GM06990 (cell line): ENCODE results near the gene TP53RK.

Experiments
- DNase-seq: peaks from one replicate; pipeline ENCODE4 v3.0.0-alpha.2; 2011; ENCODE audit not compliant: insufficient read length; ENCODE audit errors: extremely low read depth
- H3K27me3 ChIP-seq: replicated peaks from 2 replicates; pipeline ENCODE4 v1.6.0; 2011; ENCODE audit warnings: low read length; ENCODE audit not compliant: control insufficient read depth, insufficient read depth
- H3K36me3 ChIP-seq: 2 replicates; pipeline ENCODE4 v1.5.1; 2011; ENCODE audit warnings: low read length; ENCODE audit not compliant: control insufficient read depth, insufficient read depth
- H3K4me3 ChIP-seq: replicated peaks from 2 replicates; pipeline ENCODE4 v1.5.1; 2011; ENCODE audit warnings: low read depth, mild to moderate bottlenecking, control low read depth, low read length
- TF ChIP-seq, protein P1 (sequence below): IDR thresholded peaks from 2 replicates; pipeline ENCODE4 v1.5.1; 2011; ENCODE audit warnings: low read length, control low read depth, mild to moderate bottlenecking, inconsistent platforms; ENCODE audit not compliant: insufficient read depth, poor library complexity, severe bottlenecking

Gene TP53RK

DNA sequence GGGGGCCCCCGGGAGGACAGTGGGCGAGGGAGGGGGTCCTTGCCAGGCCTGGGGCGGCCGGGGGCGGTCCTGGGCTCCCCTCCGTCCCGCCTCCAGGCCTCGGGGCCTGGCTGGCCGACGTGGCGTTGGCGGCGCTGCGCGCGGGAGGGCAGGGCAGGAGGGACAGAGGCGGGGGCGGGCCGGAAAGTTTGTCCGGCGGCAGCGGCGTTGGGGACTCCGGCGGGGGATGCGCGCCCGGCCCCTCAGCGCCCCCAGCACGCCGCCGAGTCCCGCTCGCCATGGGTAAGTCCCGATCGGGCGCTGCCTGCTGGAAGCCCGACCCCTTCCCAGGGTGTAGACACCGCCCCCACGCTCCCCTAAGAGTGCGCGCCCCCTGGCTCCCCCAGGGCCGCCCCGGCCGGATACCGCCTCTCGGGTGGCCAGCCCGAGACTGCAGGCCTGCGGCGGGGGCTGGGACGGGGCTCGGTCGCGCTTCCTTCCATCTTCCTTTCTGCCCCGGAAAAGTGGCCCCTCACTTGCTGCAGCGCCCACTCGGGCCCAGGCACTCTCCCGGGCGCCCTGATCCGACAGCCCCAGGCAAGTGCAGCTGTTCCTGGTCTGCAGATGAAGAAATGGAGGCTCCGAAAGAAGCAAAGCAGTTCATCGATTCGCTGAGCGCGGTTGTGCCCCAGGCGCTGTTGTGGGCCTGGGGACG is 20.4 kb upstream of the TP53RK start, which contains the start of gene SLC2A10:
Gene SLC2A10 (plus strand): TSS at position 191 of the 694 bp plus-strand sequence. CDS start 88 bp downstream, at position 279.
- no peak for DNase-seq
- Histone ChIP-seq H3K27me3 (peaks cover 2% of the 10 kb centered on the region; the same call in 1 of the 2 replicates), H3K36me3 (no peaks in the 10 kb centered on the region), H3K4me3 (no peak within 1 kb of the TSS)
- TF ChIP-seq, protein P1, sequence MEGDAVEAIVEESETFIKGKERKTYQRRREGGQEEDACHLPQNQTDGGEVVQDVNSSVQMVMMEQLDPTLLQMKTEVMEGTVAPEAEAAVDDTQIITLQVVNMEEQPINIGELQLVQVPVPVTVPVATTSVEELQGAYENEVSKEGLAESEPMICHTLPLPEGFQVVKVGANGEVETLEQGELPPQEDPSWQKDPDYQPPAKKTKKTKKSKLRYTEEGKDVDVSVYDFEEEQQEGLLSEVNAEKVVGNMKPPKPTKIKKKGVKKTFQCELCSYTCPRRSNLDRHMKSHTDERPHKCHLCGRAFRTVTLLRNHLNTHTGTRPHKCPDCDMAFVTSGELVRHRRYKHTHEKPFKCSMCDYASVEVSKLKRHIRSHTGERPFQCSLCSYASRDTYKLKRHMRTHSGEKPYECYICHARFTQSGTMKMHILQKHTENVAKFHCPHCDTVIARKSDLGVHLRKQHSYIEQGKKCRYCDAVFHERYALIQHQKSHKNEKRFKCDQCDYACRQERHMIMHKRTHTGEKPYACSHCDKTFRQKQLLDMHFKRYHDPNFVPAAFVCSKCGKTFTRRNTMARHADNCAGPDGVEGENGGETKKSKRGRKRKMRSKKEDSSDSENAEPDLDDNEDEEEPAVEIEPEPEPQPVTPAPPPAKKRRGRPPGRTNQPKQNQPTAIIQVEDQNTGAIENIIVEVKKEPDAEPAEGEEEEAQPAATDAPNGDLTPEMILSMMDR: no peak

DNA sequence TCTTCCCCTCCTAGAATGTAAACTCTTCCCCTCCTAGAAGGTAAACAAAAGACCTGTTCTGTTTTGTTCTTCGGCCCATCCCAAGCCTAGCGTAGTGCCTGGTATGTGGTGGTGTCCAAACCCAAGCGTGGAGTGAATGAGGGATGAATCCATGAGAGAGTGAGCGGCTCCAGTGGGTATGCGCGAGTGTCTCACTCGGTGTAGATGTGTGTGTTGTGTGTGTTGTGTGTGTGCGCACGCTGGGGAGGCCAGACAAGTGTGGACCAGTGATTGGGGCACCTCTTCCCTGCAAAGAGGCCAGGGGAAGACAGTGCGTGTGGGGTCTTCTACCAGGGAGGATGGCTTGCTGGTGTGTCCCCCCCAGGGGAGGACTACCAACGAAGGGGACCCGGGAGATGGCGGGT is 19.8 kb upstream of the TP53RK start:
- no peak for DNase-seq
- no peak overlapping the region for H3K4me3 ChIP-seq
- no peaks in the 10 kb centered on the region for H3K36me3 ChIP-seq
- H3K27me3 ChIP-seq: peaks cover 2% of the 10 kb centered on the region; the same call in 1 of the 2 replicates
- TF ChIP-seq, protein P1: no peak

DNA sequence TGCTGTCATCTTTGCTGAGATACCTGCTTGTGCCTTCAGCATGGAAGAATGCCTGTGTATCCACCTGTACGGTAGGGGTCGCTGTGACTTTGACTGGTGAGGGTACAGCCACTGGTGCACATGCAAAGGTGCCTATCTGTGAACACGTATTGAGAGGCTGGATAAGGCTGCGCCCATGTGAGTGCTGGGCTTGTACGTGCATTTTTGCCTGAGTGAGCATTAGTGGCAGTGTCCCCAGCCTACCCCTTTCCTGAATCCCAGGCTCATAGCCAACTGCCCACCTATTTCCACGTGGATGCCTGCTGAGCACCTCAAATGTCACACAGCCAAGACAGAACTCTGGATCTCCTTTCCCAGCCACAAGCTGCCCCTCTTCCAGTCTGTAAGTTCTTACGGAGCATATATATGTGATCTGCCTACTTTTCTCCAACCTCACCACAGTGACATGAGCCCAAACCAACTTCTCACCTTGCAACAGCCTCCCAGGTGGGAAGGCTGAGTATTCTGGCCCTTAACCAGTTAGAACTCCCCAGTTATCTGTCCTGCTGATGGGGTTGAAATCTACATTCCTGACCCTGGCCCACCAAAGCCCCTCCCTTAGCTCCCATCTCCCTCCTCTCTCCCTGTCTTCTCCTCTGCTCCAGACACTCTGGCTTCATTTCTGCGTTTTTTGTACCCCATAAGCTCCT is 19.1 kb upstream of the TP53RK start:
- H3K36me3 ChIP-seq: no peaks in the 10 kb centered on the region
- no peak for DNase-seq
- H3K27me3 ChIP-seq: peaks cover 2% of the 10 kb centered on the region; the same call in 1 of the 2 replicates
- TF ChIP-seq, protein P1: peak; percentile 11
- H3K4me3 ChIP-seq: no peak overlapping the region

DNA sequence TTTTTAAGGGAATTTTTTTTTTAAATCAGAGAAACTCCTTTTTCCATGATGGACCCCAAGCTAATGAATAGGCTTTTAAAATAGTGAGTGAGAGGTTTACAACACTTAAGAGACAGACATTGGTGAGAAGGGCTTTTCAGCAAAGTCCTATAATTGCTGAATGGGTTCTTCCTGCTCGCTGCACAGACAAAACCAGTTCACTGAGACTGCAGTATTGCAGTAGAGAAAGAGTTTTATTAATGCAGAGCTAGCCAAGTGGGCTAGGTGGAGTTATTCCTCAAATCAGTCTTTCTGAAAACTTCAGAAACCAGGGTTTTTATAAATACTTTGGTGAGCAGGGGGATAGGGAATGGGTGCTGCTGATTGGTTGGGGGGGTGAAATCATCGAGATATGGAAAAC is 17.0 kb upstream of the TP53RK start:
- DNase-seq: no peak
- H3K36me3 ChIP-seq: no peaks in the 10 kb centered on the region
- peaks cover 1% of the 10 kb centered on the region; the same call in 1 of the 2 replicates for H3K27me3 ChIP-seq
- TF ChIP-seq, protein P1: no peak
- no peak overlapping the region for H3K4me3 ChIP-seq

DNA sequence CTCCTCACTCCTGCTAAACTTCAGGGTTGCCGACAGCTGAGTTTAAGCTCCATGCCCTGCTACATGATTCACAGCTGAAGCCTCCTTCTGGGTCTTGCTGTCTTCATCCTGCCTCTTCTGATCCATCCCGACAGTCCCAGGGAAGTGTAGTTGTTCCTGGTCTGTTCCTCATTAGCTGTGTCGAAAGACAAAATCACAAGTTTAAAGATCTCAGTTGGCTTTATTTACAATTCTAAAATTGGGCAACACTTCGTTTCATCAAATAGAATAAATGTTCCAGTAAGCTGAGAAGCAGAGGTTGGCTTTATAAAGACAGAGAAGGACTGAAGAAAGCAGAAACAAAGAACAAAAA is 16.1 kb upstream of the TP53RK start:
- Histone ChIP-seq H3K36me3 (no peaks in the 10 kb centered on the region), H3K4me3 (no peak overlapping the region), H3K27me3 (no peaks in the 10 kb centered on the region)
- TF ChIP-seq, protein P1: no peak
- no peak for DNase-seq
